ENCODE measurements around the gene FOXI1. TPM values are rescaled to one million over a fixed set of nuclear protein-coding genes. Genes with fewer than 3 reads are reported as not detected.

The FOXI1 gene
- total RNA-seq, 1 donor from 2014 or later, result not detected

- no peak for DNase-seq (ENCODE audit: low read depth)
- TF ChIP-seq, protein P1, sequence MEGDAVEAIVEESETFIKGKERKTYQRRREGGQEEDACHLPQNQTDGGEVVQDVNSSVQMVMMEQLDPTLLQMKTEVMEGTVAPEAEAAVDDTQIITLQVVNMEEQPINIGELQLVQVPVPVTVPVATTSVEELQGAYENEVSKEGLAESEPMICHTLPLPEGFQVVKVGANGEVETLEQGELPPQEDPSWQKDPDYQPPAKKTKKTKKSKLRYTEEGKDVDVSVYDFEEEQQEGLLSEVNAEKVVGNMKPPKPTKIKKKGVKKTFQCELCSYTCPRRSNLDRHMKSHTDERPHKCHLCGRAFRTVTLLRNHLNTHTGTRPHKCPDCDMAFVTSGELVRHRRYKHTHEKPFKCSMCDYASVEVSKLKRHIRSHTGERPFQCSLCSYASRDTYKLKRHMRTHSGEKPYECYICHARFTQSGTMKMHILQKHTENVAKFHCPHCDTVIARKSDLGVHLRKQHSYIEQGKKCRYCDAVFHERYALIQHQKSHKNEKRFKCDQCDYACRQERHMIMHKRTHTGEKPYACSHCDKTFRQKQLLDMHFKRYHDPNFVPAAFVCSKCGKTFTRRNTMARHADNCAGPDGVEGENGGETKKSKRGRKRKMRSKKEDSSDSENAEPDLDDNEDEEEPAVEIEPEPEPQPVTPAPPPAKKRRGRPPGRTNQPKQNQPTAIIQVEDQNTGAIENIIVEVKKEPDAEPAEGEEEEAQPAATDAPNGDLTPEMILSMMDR (IDR thresholded peaks at IDR 0.05; ENCODE audit: insufficient read depth, low read length, severe bottlenecking), result no peak
- Histone ChIP-seq H3K27me3 (ENCODE audit: control insufficient read depth, insufficient read depth, low read length) (no peaks in the 10 kb centered on the region), H3K4me3 (ENCODE audit: low read depth, low read length) (no peak overlapping the region), H3K36me3 (ENCODE audit: control insufficient read depth, insufficient read depth, low read length) (no peaks in the 10 kb centered on the region)
- peak; percentile 23 for FAIRE-seq
Observed at GRCh38 chr5:170143710-170144109, 38.0 kb downstream of the FOXI1 start.

GRCh38 chr5:170144286-170145023, 38.8 kb downstream of the FOXI1 start:
- TF ChIP-seq, protein P1 (IDR thresholded peaks at IDR 0.05; ENCODE audit: insufficient read depth, low read length, severe bottlenecking), result no peak
- no peak overlapping the region for H3K4me3 ChIP-seq (ENCODE audit: low read depth, low read length)
- no peak for DNase-seq (ENCODE audit: low read depth)
- H3K27me3 ChIP-seq (ENCODE audit: control insufficient read depth, insufficient read depth, low read length), result no peaks in the 10 kb centered on the region
- FAIRE-seq, result no peak
- H3K36me3 ChIP-seq (ENCODE audit: control insufficient read depth, insufficient read depth, low read length), result no peaks in the 10 kb centered on the region

GRCh38 chr5:170145462-170145861, 39.8 kb downstream of the FOXI1 start:
- Histone ChIP-seq H3K36me3 (ENCODE audit: control insufficient read depth, insufficient read depth, low read length) (no peaks in the 10 kb centered on the region), H3K27me3 (ENCODE audit: control insufficient read depth, insufficient read depth, low read length) (no peaks in the 10 kb centered on the region), H3K4me3 (ENCODE audit: low read depth, low read length) (no peak overlapping the region)
- no peak for FAIRE-seq
- peak; percentile 8 for DNase-seq (ENCODE audit: low read depth)
- TF ChIP-seq, protein P1 (IDR thresholded peaks at IDR 0.05; ENCODE audit: insufficient read depth, low read length, severe bottlenecking), result no peak

- no peak for DNase-seq (ENCODE audit: low read depth)
Observed at GRCh38 chr5:170147051-170147752, 41.5 kb downstream of the FOXI1 start.

DNA sequence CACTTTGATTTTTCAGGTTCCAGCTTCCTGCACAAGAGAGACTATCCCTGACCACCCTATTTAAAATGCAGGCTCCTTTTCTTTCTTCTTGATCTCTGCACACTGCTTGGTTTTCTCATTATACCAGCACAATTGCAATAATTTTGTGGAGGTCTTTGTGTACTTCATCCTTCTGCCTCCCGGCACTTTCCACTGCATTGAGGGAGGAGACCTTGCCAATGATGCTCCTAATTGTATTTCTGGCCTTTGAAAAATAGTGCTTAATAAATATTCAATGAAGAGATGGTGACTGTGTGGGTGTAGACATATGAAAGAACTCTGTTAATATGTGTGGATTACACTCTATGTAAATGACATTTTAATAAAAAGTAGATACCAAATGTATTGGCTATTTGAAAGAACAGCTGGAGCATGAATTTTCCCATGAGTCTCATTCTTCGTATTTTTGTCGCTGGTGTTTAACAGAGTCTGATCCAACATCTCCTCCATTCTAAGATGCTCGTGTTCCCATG, 42.1 kb downstream of the FOXI1 start:
- DNase-seq (ENCODE audit: low read depth), result no peak
- Histone ChIP-seq H3K4me3 (ENCODE audit: low read depth, low read length) (no peak overlapping the region), H3K27me3 (ENCODE audit: control insufficient read depth, insufficient read depth, low read length) (no peaks in the 10 kb centered on the region), H3K36me3 (ENCODE audit: control insufficient read depth, insufficient read depth, low read length) (no peaks in the 10 kb centered on the region)
- no peak for FAIRE-seq
- TF ChIP-seq, protein P1 (IDR thresholded peaks at IDR 0.05; ENCODE audit: insufficient read depth, low read length, severe bottlenecking), result no peak

More at GRCh38 chr5:170147051-170147752, 41.5 kb downstream of the FOXI1 start:
- Histone ChIP-seq H3K27me3 (ENCODE audit: control insufficient read depth, insufficient read depth, low read length) (no peaks in the 10 kb centered on the region), H3K36me3 (ENCODE audit: control insufficient read depth, insufficient read depth, low read length) (no peaks in the 10 kb centered on the region), H3K4me3 (ENCODE audit: low read depth, low read length) (no peak overlapping the region)
- no peak for FAIRE-seq
- TF ChIP-seq, protein P1 (IDR thresholded peaks at IDR 0.05; ENCODE audit: insufficient read depth, low read length, severe bottlenecking), result no peak
